ENCODE results near the gene KSR2.

KSR2 gene

DNA sequence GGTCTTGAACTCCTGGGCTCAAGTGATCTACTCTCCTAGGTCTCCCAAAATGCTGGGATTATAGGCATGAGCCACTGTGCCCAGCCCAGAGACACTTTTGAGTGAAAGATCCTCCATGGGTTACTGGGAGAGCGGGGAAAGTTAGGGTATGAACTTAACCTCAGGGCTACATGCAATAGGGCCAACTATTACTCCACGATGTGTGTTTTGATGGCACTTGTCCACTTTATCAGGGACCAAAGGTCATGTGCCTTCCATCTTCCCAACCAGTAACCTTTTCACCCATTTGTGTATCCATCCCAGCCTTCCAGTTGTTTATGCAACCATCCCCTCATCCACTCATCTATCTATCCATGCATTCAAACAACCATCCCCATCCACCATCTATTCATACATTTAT is 546.8 kb downstream of the KSR2 start:
- Histone ChIP-seq H3K4me1 (no peaks in the 10 kb centered on the region), H3K27ac (no peak overlapping the region), H3K4me3 (no peak overlapping the region), H3K27me3 (no peaks in the 10 kb centered on the region), H3K9me3 (no peaks in the 10 kb centered on the region), H3K36me3 (no peaks in the 10 kb centered on the region)
- DNase-seq: no peak
- intact Hi-C loops (cut with DNase I; ENCODE audit: low total_unique reads): no loop called here
- TF ChIP-seq, protein P1, sequence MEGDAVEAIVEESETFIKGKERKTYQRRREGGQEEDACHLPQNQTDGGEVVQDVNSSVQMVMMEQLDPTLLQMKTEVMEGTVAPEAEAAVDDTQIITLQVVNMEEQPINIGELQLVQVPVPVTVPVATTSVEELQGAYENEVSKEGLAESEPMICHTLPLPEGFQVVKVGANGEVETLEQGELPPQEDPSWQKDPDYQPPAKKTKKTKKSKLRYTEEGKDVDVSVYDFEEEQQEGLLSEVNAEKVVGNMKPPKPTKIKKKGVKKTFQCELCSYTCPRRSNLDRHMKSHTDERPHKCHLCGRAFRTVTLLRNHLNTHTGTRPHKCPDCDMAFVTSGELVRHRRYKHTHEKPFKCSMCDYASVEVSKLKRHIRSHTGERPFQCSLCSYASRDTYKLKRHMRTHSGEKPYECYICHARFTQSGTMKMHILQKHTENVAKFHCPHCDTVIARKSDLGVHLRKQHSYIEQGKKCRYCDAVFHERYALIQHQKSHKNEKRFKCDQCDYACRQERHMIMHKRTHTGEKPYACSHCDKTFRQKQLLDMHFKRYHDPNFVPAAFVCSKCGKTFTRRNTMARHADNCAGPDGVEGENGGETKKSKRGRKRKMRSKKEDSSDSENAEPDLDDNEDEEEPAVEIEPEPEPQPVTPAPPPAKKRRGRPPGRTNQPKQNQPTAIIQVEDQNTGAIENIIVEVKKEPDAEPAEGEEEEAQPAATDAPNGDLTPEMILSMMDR (IDR thresholded peaks at IDR 0.05): no peak

DNA sequence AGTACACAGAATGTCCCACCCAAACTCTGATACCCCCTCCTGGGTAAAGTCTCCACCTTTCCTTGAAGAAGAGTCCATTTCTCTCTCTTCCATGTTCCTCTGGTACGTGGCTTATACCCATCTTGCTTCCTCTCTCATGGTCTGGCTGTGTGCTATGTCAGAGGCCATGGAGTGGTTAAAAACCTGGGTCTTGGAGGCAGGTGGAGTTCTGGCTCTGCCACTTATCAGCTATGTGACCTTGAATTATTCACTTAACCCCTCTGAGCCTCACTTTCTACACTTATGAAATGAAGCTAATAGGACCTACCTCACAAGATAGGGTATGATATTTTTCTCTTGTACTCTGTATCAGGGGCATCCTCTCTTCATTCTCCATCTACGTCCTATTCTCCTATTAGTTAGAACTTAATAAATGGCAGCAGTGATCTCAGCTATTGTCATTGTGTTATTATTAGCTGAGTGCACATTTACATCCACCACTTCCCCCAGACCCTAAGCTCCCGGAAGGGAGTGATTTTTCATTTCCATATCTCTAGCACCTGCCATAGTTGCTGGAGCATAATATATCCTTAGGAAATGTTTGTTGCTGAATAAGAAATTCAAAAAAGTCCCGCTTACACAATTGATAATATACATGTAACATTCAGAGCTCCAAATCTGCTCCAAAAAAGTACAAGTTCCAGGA is 547.6 kb downstream of the KSR2 start:
- intact Hi-C loops (cut with DNase I; ENCODE audit: low total_unique reads): no loop called here

DNA sequence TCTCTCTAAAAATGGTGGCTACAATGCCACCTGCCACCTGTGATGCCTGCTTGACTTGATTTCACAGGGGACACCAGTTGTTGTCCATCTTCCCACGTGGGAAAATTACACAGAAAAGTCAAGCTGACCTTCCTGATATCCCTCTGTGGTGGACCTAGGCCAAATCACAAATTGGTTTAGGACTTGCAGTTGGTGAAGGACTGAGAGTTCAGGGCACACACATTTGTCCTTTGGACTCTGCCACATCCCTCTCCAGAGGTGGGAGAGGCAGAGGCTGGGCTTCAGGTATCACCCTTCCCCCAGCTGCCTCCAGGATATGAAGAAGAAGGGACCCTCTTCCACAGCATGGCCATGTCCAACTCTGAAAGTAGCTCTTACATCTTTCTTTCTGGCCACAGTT is 551.8 kb downstream of the KSR2 start:
- H3K36me3 ChIP-seq: no peaks in the 10 kb centered on the region
- TF ChIP-seq, protein P1 (IDR thresholded peaks at IDR 0.05): no peak
- intact Hi-C loops (cut with DNase I; ENCODE audit: low total_unique reads): no loop called here

More for the DNA sequence above, 547.6 kb downstream of the KSR2 start:
- Histone ChIP-seq H3K27ac (no peak overlapping the region), H3K4me3 (no peak overlapping the region), H3K9me3 (no peaks in the 10 kb centered on the region), H3K27me3 (no peaks in the 10 kb centered on the region), H3K36me3 (no peaks in the 10 kb centered on the region), H3K4me1 (no peaks in the 10 kb centered on the region)
- TF ChIP-seq, protein P1 (IDR thresholded peaks at IDR 0.05): no peak
- no peak for DNase-seq

DNA sequence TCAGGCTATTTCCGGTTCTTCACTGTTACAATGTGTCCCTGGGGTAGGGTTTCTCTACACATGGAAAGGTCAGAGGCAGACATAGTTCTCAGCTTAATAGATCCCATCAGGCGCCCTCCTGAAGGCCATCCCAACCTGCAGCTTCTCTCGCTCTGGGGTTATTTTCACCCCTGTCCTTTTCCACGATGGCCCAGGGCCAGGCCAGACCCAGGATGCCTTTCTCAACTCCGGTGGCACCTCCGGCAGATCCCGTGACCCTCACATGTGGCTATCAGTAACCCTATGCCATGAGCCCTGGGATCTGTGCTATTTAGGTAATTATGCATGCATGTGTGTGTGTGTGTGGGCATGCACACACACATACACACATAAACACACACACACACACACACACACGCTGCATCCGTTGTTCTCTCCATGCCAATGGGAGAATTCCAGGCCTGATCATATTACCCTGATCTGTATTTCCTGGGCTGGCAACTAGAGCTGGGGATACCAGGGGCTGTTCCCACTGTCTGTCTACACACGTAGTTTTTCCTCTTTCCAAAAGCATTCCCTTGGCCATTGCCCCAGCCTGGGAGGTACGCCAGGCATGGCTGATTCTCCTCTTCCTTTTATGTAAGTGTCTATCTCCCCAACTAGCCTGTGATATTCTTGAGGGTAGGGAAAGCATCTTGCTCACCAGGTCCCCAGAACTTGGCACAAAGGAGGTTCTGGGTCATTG is 556.2 kb downstream of the KSR2 start:
- TF ChIP-seq, protein P1 (IDR thresholded peaks at IDR 0.05): no peak
- no peaks in the 10 kb centered on the region for H3K27me3 ChIP-seq
- H3K4me3 ChIP-seq: no peak overlapping the region
- no peak for DNase-seq
- peaks cover 0 to 7% (median 0%) of the 10 kb centered on the region in 4 donors for H3K4me1 ChIP-seq
- H3K27ac ChIP-seq: no peak overlapping the region
- H3K36me3 ChIP-seq: no peaks in the 10 kb centered on the region
- H3K9me3 ChIP-seq: no peaks in the 10 kb centered on the region
- intact Hi-C loops (cut with DNase I; ENCODE audit: low total_unique reads): no loop called here

More for the DNA sequence above, 551.8 kb downstream of the KSR2 start:
- Histone ChIP-seq H3K4me3 (no peak overlapping the region), H3K27me3 (no peaks in the 10 kb centered on the region), H3K27ac (no peak overlapping the region), H3K9me3 (no peaks in the 10 kb centered on the region), H3K4me1 (no peaks in the 10 kb centered on the region)
- DNase-seq: no peak

DNA sequence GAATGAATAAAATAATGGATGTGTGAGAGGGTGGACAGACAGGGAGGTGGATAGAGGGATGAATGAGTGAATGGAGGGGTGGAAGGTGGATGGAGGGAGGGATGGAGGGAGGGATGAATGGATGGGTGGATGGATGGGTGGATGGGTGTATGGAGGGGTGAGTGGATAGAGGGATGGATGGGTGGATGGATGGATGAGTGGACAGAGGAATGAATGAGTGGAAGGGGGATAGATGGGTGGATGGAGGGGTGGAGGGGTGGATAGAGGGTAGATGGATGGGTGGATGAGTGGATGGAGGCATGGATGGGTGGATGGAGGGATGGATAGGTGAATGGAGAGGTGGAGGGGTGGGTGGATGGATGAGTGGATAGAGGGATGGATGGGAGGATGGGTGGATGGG is 559.5 kb downstream of the KSR2 start:
- TF ChIP-seq, protein P1 (IDR thresholded peaks at IDR 0.05): no peak
- Histone ChIP-seq H3K9me3 (peaks cover 0 to 3% (median 0%) of the 10 kb centered on the region in 3 donors), H3K4me1 (peaks cover 0 to 7% (median 0%) of the 10 kb centered on the region in 4 donors), H3K36me3 (no peaks in the 10 kb centered on the region), H3K27ac (no peak overlapping the region), H3K27me3 (peaks cover 0 to 4% of the 10 kb centered on the region in 2 donors), H3K4me3 (no peak overlapping the region)
- DNase-seq: no peak
- intact Hi-C loops (cut with DNase I; ENCODE audit: low total_unique reads): no loop called here
